ENCODE results near the gene VANGL1. TPM values are rescaled to one million over a fixed set of nuclear protein-coding genes. Genes with fewer than 3 reads are reported as not detected.

VANGL1 gene
- total RNA-seq, 2 experiments from 2014 or later, result 2.4 to 2.9 TPM

GRCh38 chr1:115651391-115651790 lies 9.6 kb downstream of the VANGL1 start:
- no peak for DNase-seq
- Mint-ChIP-seq H3K27ac (no peak overlapping the region), H3K27me3 (no peaks in the 10 kb centered on the region), H3K4me1 (peaks cover 19% of the 10 kb centered on the region), H3K9me3 (no peaks in the 10 kb centered on the region), H3K36me3 (no peaks in the 10 kb centered on the region), H3K4me3 (no peak overlapping the region)

- Mint-ChIP-seq H3K4me3 (no peak overlapping the region), H3K27me3 (peaks cover 5% of the 10 kb centered on the region), H3K4me1 (peaks cover 19% of the 10 kb centered on the region), H3K36me3 (no peaks in the 10 kb centered on the region), H3K9me3 (no peaks in the 10 kb centered on the region), H3K27ac (no peak overlapping the region)
- no peak for DNase-seq
These were observed 10.5 kb downstream of the VANGL1 start for GRCh38 chr1:115652236-115652788.

- DNase-seq, result no peak
- H3K9me3 Mint-ChIP-seq, result no peaks in the 10 kb centered on the region
- no peak overlapping the region for H3K4me3 Mint-ChIP-seq
- H3K27ac Mint-ChIP-seq, result no peak overlapping the region
- H3K36me3 Mint-ChIP-seq, result no peaks in the 10 kb centered on the region
- H3K4me1 Mint-ChIP-seq, result peaks cover 19% of the 10 kb centered on the region
- H3K27me3 Mint-ChIP-seq, result peaks cover 5% of the 10 kb centered on the region
These were observed 12.4 kb downstream of the VANGL1 start for GRCh38 chr1:115654125-115654524.

GRCh38 chr1:115654663-115655305 lies 13.0 kb downstream of the VANGL1 start:
- H3K27me3 Mint-ChIP-seq, result peaks cover 5% of the 10 kb centered on the region
- H3K27ac Mint-ChIP-seq, result no peak overlapping the region
- H3K4me1 Mint-ChIP-seq, result peaks cover 13% of the 10 kb centered on the region
- no peaks in the 10 kb centered on the region for H3K9me3 Mint-ChIP-seq
- no peak for DNase-seq
- no peak overlapping the region for H3K4me3 Mint-ChIP-seq
- no peaks in the 10 kb centered on the region for H3K36me3 Mint-ChIP-seq

GRCh38 chr1:115655306-115655663 lies 13.5 kb downstream of the VANGL1 start:
- Mint-ChIP-seq H3K9me3 (no peaks in the 10 kb centered on the region), H3K36me3 (no peaks in the 10 kb centered on the region), H3K4me1 (peaks cover 8% of the 10 kb centered on the region), H3K4me3 (no peak overlapping the region), H3K27me3 (peaks cover 5% of the 10 kb centered on the region), H3K27ac (no peak overlapping the region)
- no peak for DNase-seq

GRCh38 chr1:115655916-115656315 lies 14.1 kb downstream of the VANGL1 start:
- DNase-seq, result no peak
- Mint-ChIP-seq H3K27ac (no peak overlapping the region), H3K4me3 (no peak overlapping the region), H3K27me3 (peaks cover 5% of the 10 kb centered on the region), H3K9me3 (no peaks in the 10 kb centered on the region), H3K36me3 (no peaks in the 10 kb centered on the region), H3K4me1 (peaks cover 8% of the 10 kb centered on the region)

GRCh38 chr1:115656461-115657077 lies 14.8 kb downstream of the VANGL1 start:
- peaks cover 5% of the 10 kb centered on the region for H3K27me3 Mint-ChIP-seq
- DNase-seq, result no peak
- H3K27ac Mint-ChIP-seq, result no peak overlapping the region
- H3K4me1 Mint-ChIP-seq, result peaks cover 8% of the 10 kb centered on the region
- H3K9me3 Mint-ChIP-seq, result no peaks in the 10 kb centered on the region
- H3K36me3 Mint-ChIP-seq, result no peaks in the 10 kb centered on the region
- H3K4me3 Mint-ChIP-seq, result no peak overlapping the region

GRCh38 chr1:115658646-115659045 lies 16.9 kb downstream of the VANGL1 start:
- DNase-seq, result no peak
- Mint-ChIP-seq H3K4me1 (peaks cover 8% of the 10 kb centered on the region), H3K27me3 (peaks cover 5% of the 10 kb centered on the region), H3K27ac (no peak overlapping the region), H3K4me3 (no peak overlapping the region), H3K36me3 (no peaks in the 10 kb centered on the region), H3K9me3 (no peaks in the 10 kb centered on the region)

- Mint-ChIP-seq H3K36me3 (no peaks in the 10 kb centered on the region), H3K4me3 (no peak overlapping the region), H3K27ac (no peak overlapping the region), H3K27me3 (peaks cover 5% of the 10 kb centered on the region), H3K9me3 (no peaks in the 10 kb centered on the region), H3K4me1 (peaks cover 5% of the 10 kb centered on the region)
- no peak for DNase-seq
These were observed 18.4 kb downstream of the VANGL1 start for GRCh38 chr1:115660151-115660550.

- peaks cover 5% of the 10 kb centered on the region for H3K27me3 Mint-ChIP-seq
- no peak overlapping the region for H3K4me3 Mint-ChIP-seq
- H3K4me1 Mint-ChIP-seq, result no peaks in the 10 kb centered on the region
- no peak overlapping the region for H3K27ac Mint-ChIP-seq
- no peaks in the 10 kb centered on the region for H3K36me3 Mint-ChIP-seq
- DNase-seq, result no peak
- H3K9me3 Mint-ChIP-seq, result no peaks in the 10 kb centered on the region
These were observed 19.4 kb downstream of the VANGL1 start for GRCh38 chr1:115661157-115661556.

GRCh38 chr1:115665319-115666096 lies 23.7 kb downstream of the VANGL1 start:
- Mint-ChIP-seq H3K27ac (no peak overlapping the region), H3K9me3 (no peaks in the 10 kb centered on the region), H3K4me1 (no peaks in the 10 kb centered on the region), H3K27me3 (peaks cover 4% of the 10 kb centered on the region), H3K36me3 (peaks cover 2% of the 10 kb centered on the region), H3K4me3 (no peak overlapping the region)
- no peak for DNase-seq

- Mint-ChIP-seq H3K27me3 (peaks cover 4% of the 10 kb centered on the region), H3K27ac (no peak overlapping the region), H3K36me3 (peaks cover 2% of the 10 kb centered on the region), H3K4me3 (no peak overlapping the region), H3K9me3 (no peaks in the 10 kb centered on the region), H3K4me1 (no peaks in the 10 kb centered on the region)
- DNase-seq, result no peak
These were observed 24.4 kb downstream of the VANGL1 start for GRCh38 chr1:115666206-115666605.

GRCh38 chr1:115666702-115667101 lies 24.9 kb downstream of the VANGL1 start:
- Mint-ChIP-seq H3K27ac (no peak overlapping the region), H3K4me3 (no peak overlapping the region), H3K36me3 (peaks cover 2% of the 10 kb centered on the region), H3K9me3 (no peaks in the 10 kb centered on the region), H3K4me1 (no peaks in the 10 kb centered on the region), H3K27me3 (peaks cover 4% of the 10 kb centered on the region)
- DNase-seq, result no peak

GRCh38 chr1:115668579-115668978 lies 26.8 kb downstream of the VANGL1 start:
- Mint-ChIP-seq H3K36me3 (peaks cover 2% of the 10 kb centered on the region), H3K9me3 (no peaks in the 10 kb centered on the region), H3K27me3 (peaks cover 4% of the 10 kb centered on the region), H3K4me3 (no peak overlapping the region), H3K4me1 (no peaks in the 10 kb centered on the region), H3K27ac (no peak overlapping the region)
- no peak for DNase-seq

GRCh38 chr1:115669002-115669673 lies 27.4 kb downstream of the VANGL1 start:
- no peaks in the 10 kb centered on the region for H3K9me3 Mint-ChIP-seq
- no peaks in the 10 kb centered on the region for H3K4me1 Mint-ChIP-seq
- H3K4me3 Mint-ChIP-seq, result no peak overlapping the region
- peaks cover 4% of the 10 kb centered on the region for H3K27me3 Mint-ChIP-seq
- H3K27ac Mint-ChIP-seq, result no peak overlapping the region
- H3K36me3 Mint-ChIP-seq, result peaks cover 2% of the 10 kb centered on the region
- no peak for DNase-seq

Data from activated naive CD8-positive, alpha-beta T cell treated with anti-CD3 and anti-CD28 coated beads for 36 hours (primary cell).